Suprapubic skin (tissue), 4 donors: ENCODE results near the gene SLC25A4. TPM values are rescaled to one million over a fixed set of nuclear protein-coding genes. Genes with fewer than 3 reads are reported as not detected.

Experiments used
- DNase-seq, 2 donors: peaks; one replicate each; pipeline ENCODE4 v3.0.0-alpha.2; 2019; ENCODE audit warnings: low spot score in 2 of 2
- H3K27ac ChIP-seq: fragments of 200-600 bp; sonication (generic); one replicate; pipeline ENCODE4 v1.5.1; 2019
- H3K27me3 ChIP-seq: fragments of 200-600 bp; sonication (generic); one replicate; pipeline ENCODE4 v1.5.1; 2019
- H3K36me3 ChIP-seq: fragments of 200-600 bp; sonication (generic); one replicate; pipeline ENCODE4 v1.5.1; 2019
- H3K4me1 ChIP-seq: fragments of 200-600 bp; sonication (generic); one replicate; pipeline ENCODE4 v1.5.1; 2019
- H3K4me3 ChIP-seq: fragments of 200-600 bp; sonication (generic); one replicate; pipeline ENCODE4 v1.5.1; 2019; ENCODE audit warnings: mild to moderate bottlenecking
- H3K9me3 ChIP-seq: fragments of 200-600 bp; sonication (generic); one replicate; pipeline ENCODE4 v1.5.1; 2019
- CTCF ChIP-seq, 2 donors: fragments of 200-600 bp in 1 of 2; fragments of 450-650 bp in 1 of 2; sonication (generic) in 1 of 2; IDR thresholded peaks; one replicate each; pipeline ENCODE4 v1.5.1; 2016 to 2019; ENCODE audit warnings: antibody characterized with exemption in 2 of 2, mild to moderate bottlenecking in 1 of 2, moderate library complexity in 1 of 2
- EP300 ChIP-seq: sonication (generic); formaldehyde crosslinking; IDR thresholded peaks from one replicate; pipeline ENCODE4 v1.6.1; 2017; ENCODE audit warnings: antibody characterized with exemption
- POLR2A ChIP-seq, 2 donors: fragments of 450-650 bp; IDR thresholded peaks; one replicate each; pipeline ENCODE4 v1.6.1; 2017; ENCODE audit warnings: antibody characterized with exemption in 2 of 2, mild to moderate bottlenecking in 2 of 2, moderate library complexity in 2 of 2
- POLR2AphosphoS5 ChIP-seq, 3 donors: sonication (generic); formaldehyde crosslinking; IDR thresholded peaks; one replicate each; pipeline ENCODE4 v1.6.1; 2017; ENCODE audit warnings: antibody characterized with exemption in 3 of 3
- WGBS: methylation state at CpG from one replicate; pipeline ENCODE4 v1.1.5; 2018; 5-methylcytosine and 5-hydroxymethylcytosine counted together
- total RNA-seq, 4 donors: library from RNA; depleted of rRNA; stranded (reverse); fragments of >200 nt; gene quantifications; one replicate each; pipeline ENCODE4 v1.1.0, GENCODE V29; 2016

Gene SLC25A4
- total RNA-seq, 4 donors from 2014 or later = 13.8 to 20.3 (median 16.2) TPM

DNA sequence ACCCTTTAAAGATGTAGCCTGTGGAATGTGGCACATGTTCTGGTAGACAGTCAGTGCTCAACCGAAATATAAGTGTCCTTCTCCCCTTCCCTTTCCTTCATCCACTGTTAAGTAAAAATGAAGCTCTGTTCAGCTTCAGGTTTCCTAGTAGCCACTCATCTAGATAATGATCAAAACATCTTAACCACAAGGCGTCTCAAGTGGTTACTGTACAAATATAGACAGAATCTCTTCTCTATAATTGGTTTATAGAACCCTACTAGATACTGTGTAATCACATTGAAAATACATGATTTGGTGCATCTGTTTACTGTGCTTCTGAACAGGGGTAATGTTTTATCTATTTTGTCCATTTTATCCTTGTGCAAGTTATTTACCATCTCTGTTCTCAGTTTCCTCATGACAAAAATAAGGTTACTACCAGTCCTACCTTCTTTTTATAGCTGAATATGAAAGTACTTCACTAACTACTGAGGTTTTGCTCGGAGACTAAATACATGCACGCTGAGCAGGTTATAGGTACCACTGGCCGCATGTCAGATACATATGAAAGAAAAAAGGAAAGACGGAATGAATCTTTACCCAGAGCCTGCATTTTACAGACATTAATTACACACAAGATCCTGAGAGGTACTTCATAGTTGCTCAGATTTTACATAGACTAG lies 20.3 kb upstream of the SLC25A4 start:
- Histone ChIP-seq H3K4me1 (peaks cover 9% of the 10 kb centered on the region), H3K9me3 (no peaks in the 10 kb centered on the region), H3K36me3 (no peaks in the 10 kb centered on the region), H3K4me3 (no peak overlapping the region), H3K27me3 (peaks cover 22% of the 10 kb centered on the region), H3K27ac (no peak overlapping the region)
- TF ChIP-seq CTCF (IDR thresholded peaks at IDR 0.05) (no peak), EP300 (no peak), POLR2A (IDR thresholded peaks at IDR 0.05) (no peak), POLR2AphosphoS5 (IDR thresholded peaks at IDR 0.05) (no peak)
- no peak for DNase-seq
- 86% methylated on average over 6 of the region's 6 CpGs for WGBS

DNA sequence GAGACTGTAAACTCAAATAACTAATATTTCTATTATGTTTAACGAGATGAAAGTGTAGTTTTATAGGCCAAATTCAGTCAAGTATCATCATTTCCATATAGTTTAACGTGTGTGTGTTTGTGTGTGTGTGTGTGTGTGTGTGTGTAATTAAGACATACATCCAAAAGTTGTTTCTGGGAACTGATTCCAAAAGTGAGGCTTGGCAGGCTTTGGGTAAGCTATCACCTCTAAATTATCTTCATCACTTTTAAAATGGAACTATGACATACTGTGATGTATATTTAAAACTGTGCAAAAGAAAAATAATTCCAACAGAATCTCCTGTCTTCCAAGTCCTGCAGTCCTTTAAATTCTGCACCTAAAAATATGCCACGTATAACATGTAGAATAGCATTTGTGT lies 19.1 kb upstream of the SLC25A4 start:
- 39% methylated on average over 3 of the region's 3 CpGs for WGBS
- no peak overlapping the region for H3K27ac ChIP-seq
- H3K4me1 ChIP-seq = peaks cover 21% of the 10 kb centered on the region
- H3K27me3 ChIP-seq = peaks cover 27% of the 10 kb centered on the region
- H3K9me3 ChIP-seq = no peaks in the 10 kb centered on the region
- no peak overlapping the region for H3K4me3 ChIP-seq
- TF ChIP-seq POLR2AphosphoS5 (IDR thresholded peaks at IDR 0.05) (no peak), EP300 (no peak), CTCF (IDR thresholded peaks at IDR 0.05) (no peak), POLR2A (IDR thresholded peaks at IDR 0.05) (no peak)
- DNase-seq = no peak
- H3K36me3 ChIP-seq = no peaks in the 10 kb centered on the region

DNA sequence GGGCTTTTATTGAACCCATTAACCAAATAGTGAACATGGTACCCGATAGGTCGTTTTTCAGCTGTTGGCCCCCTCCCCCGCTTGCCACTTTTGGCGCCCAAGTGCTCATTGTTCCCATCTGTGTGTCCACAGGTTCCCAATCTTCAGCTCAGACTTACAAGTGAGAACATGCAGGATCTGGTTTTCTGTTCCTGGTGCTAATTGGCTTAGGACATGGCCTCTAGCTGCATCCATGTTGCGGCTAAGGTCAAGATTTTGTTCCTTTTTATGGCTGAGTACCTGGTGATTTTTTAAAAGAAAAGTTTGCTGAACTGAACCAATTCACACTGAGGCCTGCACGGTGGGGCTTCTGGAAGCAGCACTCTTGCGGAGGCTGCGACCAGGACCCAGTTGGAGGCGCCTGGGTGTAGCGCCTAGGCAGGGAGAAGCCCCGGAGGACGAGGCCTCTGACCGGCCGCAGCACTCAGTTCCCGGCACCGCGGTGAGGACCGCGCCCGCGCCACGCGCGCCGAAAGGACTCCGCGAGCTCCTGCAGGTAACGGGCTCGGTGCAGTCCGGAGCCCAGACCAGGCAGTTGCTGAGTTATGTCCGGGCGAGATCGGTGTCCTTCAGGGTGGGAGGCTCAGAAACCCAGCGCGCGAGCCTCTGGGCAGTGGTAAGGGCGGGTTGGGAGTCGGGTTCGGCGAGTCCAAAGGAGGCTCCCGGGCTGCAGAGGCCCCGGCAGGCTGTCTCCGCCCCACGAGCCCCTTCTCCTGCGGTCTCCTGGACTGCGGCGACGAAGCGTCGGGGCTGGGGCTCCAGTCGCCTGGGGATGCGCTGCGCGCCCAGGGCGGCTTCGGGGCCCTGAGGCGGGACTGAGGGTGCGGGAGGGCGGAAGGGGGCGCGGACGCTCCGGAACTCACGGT lies 15.8 kb upstream of the SLC25A4 start:
- no peak for DNase-seq
- Histone ChIP-seq H3K27ac (no peak overlapping the region), H3K27me3 (peaks cover 27% of the 10 kb centered on the region), H3K4me3 (peak overlapping the region; percentile 67), H3K4me1 (peaks cover 23% of the 10 kb centered on the region), H3K9me3 (no peaks in the 10 kb centered on the region), H3K36me3 (no peaks in the 10 kb centered on the region)
- 17% methylated on average over 38 of the region's 64 CpGs for WGBS
- TF ChIP-seq EP300 (no peak), POLR2A (IDR thresholded peaks at IDR 0.05) (no peak), POLR2AphosphoS5 (IDR thresholded peaks at IDR 0.05) (no peak), CTCF (IDR thresholded peaks at IDR 0.05) (no peak)

DNA sequence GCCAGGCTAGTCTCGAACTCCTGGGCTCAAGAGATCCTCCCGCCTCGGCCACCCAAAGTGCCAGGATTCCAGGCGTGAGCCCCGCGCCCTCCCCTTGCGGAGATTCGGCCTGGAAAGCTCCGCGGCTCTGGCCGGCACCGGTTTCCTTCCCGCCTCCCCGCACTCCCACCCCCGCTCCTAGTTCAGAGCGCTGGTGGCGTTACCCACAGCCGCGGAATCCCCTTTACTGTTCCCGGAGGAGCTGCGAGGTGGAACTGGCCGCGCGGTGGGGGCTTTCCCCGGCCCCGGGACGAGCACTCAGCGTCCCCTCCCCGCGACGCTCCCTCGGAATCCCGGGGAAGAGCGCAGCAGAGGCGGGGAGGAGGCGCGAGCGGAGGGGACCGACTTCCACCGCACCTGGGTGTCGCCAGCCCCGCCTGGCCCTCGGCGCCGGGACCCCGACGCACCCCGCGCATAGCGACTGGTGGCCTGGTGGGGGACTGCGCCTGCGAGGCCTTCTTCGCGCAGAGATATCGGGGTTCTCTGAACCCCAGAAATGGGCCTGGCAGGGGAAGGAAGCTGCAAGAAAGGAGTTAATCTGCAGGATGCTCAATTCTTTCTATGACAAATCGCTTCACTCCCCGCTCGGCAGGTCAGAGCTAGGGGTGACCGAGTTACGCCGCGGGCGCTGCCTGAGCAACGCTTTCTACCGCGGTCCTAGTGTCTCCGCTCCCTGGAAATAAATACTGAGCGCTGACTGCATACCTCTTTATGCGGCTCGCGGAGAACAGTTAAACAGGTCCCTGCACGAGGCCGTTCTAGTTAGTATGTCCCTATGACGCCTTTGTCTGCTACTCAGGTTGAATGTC lies 14.6 kb upstream of the SLC25A4 start:
- Histone ChIP-seq H3K4me3 (peak overlapping the region; percentile 67), H3K27me3 (peaks cover 27% of the 10 kb centered on the region), H3K9me3 (no peaks in the 10 kb centered on the region), H3K27ac (no peak overlapping the region), H3K36me3 (no peaks in the 10 kb centered on the region), H3K4me1 (peaks cover 23% of the 10 kb centered on the region)
- no peak for DNase-seq
- TF ChIP-seq POLR2AphosphoS5 (IDR thresholded peaks at IDR 0.05) (no peak), EP300 (no peak), POLR2A (IDR thresholded peaks at IDR 0.05) (no peak), CTCF (IDR thresholded peaks at IDR 0.05) (no peak)
- 5% methylated on average over 24 of the region's 74 CpGs for WGBS
